Kidney epithelial cell (primary cell): ENCODE measurements around the gene SYNJ2. TPM values are rescaled to one million over a fixed set of nuclear protein-coding genes. Genes with fewer than 3 reads are reported as not detected.

Experiments
- DNase-seq: peaks from one replicate; pipeline ENCODE4 v3.0.0-alpha.2; 2010; ENCODE audit warnings: low read depth
- H3K27me3 ChIP-seq: 2 replicates; pipeline ENCODE4 v1.6.0; 2011; ENCODE audit warnings: low read length; ENCODE audit not compliant: control insufficient read depth, insufficient read depth
- H3K36me3 ChIP-seq: 2 replicates; pipeline ENCODE4 v1.5.1; 2011; ENCODE audit warnings: low read length; ENCODE audit not compliant: control insufficient read depth, insufficient read depth
- H3K4me3 ChIP-seq: 2 replicates; pipeline ENCODE4 v1.5.1; 2011; ENCODE audit warnings: low read depth, mild to moderate bottlenecking, control low read depth, low read length
- CTCF ChIP-seq: IDR thresholded peaks from 2 replicates; pipeline ENCODE4 v1.5.1; 2011; ENCODE audit warnings: mild to moderate bottlenecking, moderate library complexity, low read length, control low read depth, inconsistent platforms; ENCODE audit not compliant: insufficient read depth, poor library complexity, severe bottlenecking
- total RNA-seq: library from RNA; depleted of rRNA; stranded (reverse); fragments of >200 nt; gene quantifications from 2 replicates; pipeline ENCODE4 v1.2.3, GENCODE V29; 2015

The SYNJ2 gene
- total RNA-seq, 1 donor from 2014 or later, result 14.3 TPM

GRCh38 chr6:158095031-158095430, 113.4 kb downstream of the SYNJ2 start:
- no peak for TF ChIP-seq CTCF
- Histone ChIP-seq H3K27me3 (no peaks in the 10 kb centered on the region), H3K4me3 (no peak overlapping the region), H3K36me3 (peaks cover 5% of the 10 kb centered on the region)
- DNase-seq, result no peak

DNA sequence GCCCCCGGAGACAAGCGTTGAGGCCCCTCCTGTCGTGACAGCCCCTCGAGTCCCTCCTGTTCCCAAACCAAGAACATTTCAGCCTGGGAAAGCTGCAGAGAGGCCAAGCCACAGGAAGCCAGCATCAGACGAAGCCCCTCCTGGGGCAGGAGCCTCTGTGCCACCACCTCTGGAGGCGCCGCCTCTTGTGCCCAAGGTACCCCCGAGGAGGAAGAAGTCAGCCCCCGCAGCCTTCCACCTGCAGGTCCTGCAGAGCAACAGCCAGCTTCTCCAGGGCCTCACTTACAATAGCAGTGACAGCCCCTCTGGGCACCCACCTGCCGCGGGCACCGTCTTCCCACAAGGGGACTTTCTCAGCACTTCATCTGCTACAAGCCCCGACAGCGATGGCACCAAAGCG, 114.0 kb downstream of the SYNJ2 start:
- peaks cover 5% of the 10 kb centered on the region for H3K36me3 ChIP-seq
- no peak overlapping the region for H3K4me3 ChIP-seq
- no peaks in the 10 kb centered on the region for H3K27me3 ChIP-seq
- TF ChIP-seq CTCF, result no peak
- no peak for DNase-seq

DNA sequence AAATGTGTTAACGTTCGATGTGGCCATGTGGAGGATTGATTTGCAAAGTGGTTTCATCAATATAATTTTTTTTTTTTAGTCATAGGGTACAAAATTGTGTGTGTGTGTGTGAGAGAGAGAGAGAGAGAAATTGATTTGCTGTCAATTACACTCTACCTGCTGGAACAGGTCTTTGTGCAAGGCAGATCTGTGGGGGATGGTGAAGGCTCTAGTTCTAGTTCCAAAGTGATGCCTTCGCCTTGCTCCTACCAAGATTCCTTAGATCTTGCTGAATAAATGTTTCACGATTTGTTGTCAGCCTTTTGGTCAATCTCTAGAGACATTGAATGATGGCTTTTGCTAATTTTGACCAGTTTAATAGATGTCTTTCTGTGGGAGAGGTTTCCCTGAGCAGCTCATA, 121.6 kb downstream of the SYNJ2 start:
- no peak for DNase-seq
- Histone ChIP-seq H3K36me3 (no peaks in the 10 kb centered on the region), H3K27me3 (no peaks in the 10 kb centered on the region), H3K4me3 (no peak overlapping the region)
- no peak for TF ChIP-seq CTCF

GRCh38 chr6:158104696-158105095, 123.0 kb downstream of the SYNJ2 start:
- Histone ChIP-seq H3K27me3 (no peaks in the 10 kb centered on the region), H3K36me3 (no peaks in the 10 kb centered on the region), H3K4me3 (no peak overlapping the region)
- no peak for DNase-seq
- TF ChIP-seq CTCF, result no peak

DNA sequence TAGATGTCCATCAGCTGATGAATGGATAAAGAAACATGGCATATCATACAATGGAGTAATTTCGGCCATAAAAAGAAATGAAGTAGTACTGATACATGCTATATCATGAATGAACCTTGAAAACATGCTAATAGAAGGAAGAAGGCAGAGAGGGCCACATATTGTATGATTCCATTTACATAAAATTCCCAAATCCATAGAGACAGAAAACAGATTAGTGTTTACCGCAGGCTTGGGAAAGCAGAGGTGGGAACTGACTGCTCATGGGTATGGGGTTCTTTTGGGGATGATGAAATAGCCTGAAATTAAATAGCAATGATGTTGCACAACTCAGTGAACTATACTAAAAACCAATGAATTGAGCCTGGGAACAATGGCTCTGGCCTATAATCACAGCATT, 128.1 kb downstream of the SYNJ2 start:
- Histone ChIP-seq H3K27me3 (no peaks in the 10 kb centered on the region), H3K4me3 (no peak overlapping the region), H3K36me3 (no peaks in the 10 kb centered on the region)
- no peak for TF ChIP-seq CTCF
- DNase-seq, result no peak

DNA sequence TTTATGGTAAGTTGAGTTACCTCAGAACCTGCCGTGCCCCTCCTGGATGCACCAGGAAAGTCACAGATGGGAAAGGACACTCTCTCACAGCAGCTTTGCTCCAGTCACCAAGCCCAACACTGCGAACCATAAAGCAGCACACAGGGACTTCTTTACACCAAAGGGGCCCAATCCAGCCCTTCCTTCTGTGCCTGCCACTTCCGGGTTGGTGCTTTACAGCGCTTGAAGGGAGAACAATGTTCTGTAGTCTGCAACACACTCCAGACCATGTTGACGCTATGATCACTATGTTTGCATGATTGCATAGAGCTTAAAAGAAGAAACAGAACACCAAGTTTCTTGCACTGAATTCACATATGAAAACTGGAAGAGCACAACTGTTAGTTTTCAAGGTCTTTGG, 129.3 kb downstream of the SYNJ2 start:
- Histone ChIP-seq H3K27me3 (no peaks in the 10 kb centered on the region), H3K4me3 (no peak overlapping the region), H3K36me3 (no peaks in the 10 kb centered on the region)
- no peak for TF ChIP-seq CTCF
- DNase-seq, result no peak
